ENCODE data around the gene SPTBN5. TPM values are rescaled to one million over a fixed set of nuclear protein-coding genes. Genes with fewer than 3 reads are reported as not detected.

SPTBN5 gene
- total RNA-seq, 1 experiment from 2014 or later: 0.96 TPM

DNA sequence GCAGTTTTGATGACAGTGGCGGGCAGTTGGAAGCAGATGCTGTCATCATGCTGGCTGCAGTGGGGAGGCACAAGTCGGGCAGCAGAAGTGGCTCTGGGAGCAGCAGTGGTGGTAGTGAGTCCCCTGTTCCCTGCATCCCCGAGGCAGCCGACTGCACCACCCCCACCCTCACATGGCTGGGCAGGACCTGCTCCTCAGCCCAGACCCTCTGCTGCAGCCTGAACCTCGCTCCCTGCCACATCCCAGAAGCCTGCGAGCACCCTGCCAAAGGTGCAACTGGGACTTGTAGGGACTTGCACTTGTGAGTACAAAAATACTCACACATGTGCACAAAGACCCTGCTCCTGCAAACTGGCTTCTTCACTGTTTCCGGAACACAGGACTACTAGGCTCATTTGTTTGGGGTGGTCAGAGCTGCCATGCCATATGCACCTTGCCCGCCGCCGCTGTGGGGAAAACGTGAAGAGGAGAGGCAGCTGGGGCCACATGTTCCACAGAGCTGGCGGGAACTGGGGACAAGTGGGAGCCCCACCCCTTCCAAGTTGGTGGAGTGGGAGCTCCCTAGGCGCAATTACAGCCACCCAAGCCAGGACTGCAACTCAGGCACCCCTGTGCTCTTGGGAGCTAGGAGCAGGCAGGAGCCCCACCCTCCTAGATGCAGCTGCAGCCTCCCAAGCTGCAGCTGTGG lies 63.8 kb downstream of the SPTBN5 start:
- H3K4me1 ChIP-seq (ENCODE audit: control insufficient read depth in 1 of 2, insufficient read depth in 2 of 2, low read length in 2 of 2): peaks cover 6 to 18% of the 10 kb centered on the region in 2 experiments; a peak in 3 of 4 replicates
- no peaks in the 10 kb centered on the region for H3K9me2 ChIP-seq (ENCODE audit: insufficient read depth)
- H4K20me1 ChIP-seq (ENCODE audit: insufficient read depth): no peaks in the 10 kb centered on the region
- no peaks in the 10 kb centered on the region for H3K27me3 ChIP-seq (ENCODE audit: insufficient read depth, low read length)
- BruUV-seq (replicated peaks): no TSS peak
- ChIA-PET POLR2A (no interaction called here), CTCF (no interaction called here), RAD21 (ENCODE audit: low non-redundant PET in 1 of 2, low total read pairs in 2 of 2, uncharacterized antibody in 2 of 2, unreplicated experiment in 2 of 2) (no interaction called here)
- no peak overlapping the region for H2AFZ ChIP-seq (ENCODE audit: low read depth, low read length, poor library complexity, severe bottlenecking)
- no peaks in the 10 kb centered on the region for H3K36me3 ChIP-seq (ENCODE audit: control insufficient read depth in 1 of 2, insufficient read depth in 2 of 2, low read length in 2 of 2)
- no peak overlapping the region for H3K4me3 ChIP-seq (replicated peaks in 1 of 2; ENCODE audit: low read depth in 1 of 2, low read length in 2 of 2)
- H3K79me2 ChIP-seq (ENCODE audit: insufficient read depth, low read length): no peaks in the 10 kb centered on the region
- H3K9me3 ChIP-seq (ENCODE audit: control insufficient read depth in 1 of 2, insufficient read depth in 1 of 2, low read depth in 1 of 2, low read length in 2 of 2): no peaks in the 10 kb centered on the region
- intact Hi-C loops (cut with micrococcal nuclease): loop anchor here (5.0 kb wide), 1 partner anchor 72 kb away; no protein-coding TSS in a partner anchor
- ATAC-seq (no peak), DNase-seq (ENCODE audit: low read depth, low spot score) (no peak)
- H3K9ac ChIP-seq (ENCODE audit: low read length): no peak overlapping the region
- TF ChIP-seq FOSL1 (IDR thresholded peaks at IDR 0.05; ENCODE audit: low read depth) (no peak), CEBPB (IDR thresholded peaks at IDR 0.05; ENCODE audit: low read depth) (no peak), SRF (IDR thresholded peaks at IDR 0.05; ENCODE audit: low read depth) (no peak), SP1 (IDR thresholded peaks at IDR 0.05; ENCODE audit: low read depth) (no peak), ZNF274 (IDR thresholded peaks at IDR 0.05; ENCODE audit: low read depth, low read length) (no peak), RAD21 (IDR thresholded peaks at IDR 0.05; ENCODE audit: low read depth) (no peak), JUND (IDR thresholded peaks at IDR 0.05) (no peak), CBX3 (IDR thresholded peaks at IDR 0.05; ENCODE audit: low read depth) (no peak), YY1 (IDR thresholded peaks at IDR 0.05; ENCODE audit: extremely low read depth, insufficient replicate concordance, low read depth, low read length) (no peak)
- TF ChIP-seq, protein P1, sequence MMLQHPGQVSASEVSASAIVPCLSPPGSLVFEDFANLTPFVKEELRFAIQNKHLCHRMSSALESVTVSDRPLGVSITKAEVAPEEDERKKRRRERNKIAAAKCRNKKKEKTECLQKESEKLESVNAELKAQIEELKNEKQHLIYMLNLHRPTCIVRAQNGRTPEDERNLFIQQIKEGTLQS (IDR thresholded peaks at IDR 0.05): no peak
- no peak overlapping the region for H3K27ac ChIP-seq (ENCODE audit: low read depth, low read length)
- H3K4me2 ChIP-seq (ENCODE audit: low read length): no peak overlapping the region

DNA sequence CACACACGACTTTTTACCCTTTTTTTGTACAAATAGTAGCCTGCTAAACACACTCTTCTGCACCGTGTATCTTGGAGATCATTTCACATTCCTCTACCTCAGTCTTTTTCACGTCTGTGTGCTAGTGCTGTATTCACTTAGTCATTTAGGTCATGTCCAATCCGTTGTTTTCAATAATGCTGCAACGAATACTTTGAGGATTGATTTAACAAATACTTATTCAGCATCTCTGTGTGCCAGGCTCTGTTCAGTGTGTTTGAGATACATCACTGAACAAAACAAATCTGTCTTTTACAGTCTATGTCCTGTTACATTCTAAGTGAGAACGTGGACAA lies 65.1 kb downstream of the SPTBN5 start:
- Histone ChIP-seq H3K4me3 (replicated peaks in 1 of 2; ENCODE audit: low read depth in 1 of 2, low read length in 2 of 2) (peak overlapping the region; percentile 90), H2AFZ (ENCODE audit: low read depth, low read length, poor library complexity, severe bottlenecking) (no peak overlapping the region), H3K9me3 (ENCODE audit: control insufficient read depth in 1 of 2, insufficient read depth in 1 of 2, low read depth in 1 of 2, low read length in 2 of 2) (no peaks in the 10 kb centered on the region), H3K36me3 (ENCODE audit: control insufficient read depth in 1 of 2, insufficient read depth in 2 of 2, low read length in 2 of 2) (no peaks in the 10 kb centered on the region; a peak in 1 of 4 replicates), H3K9ac (ENCODE audit: low read length) (peak overlapping the region; percentile 85), H3K4me1 (ENCODE audit: control insufficient read depth in 1 of 2, insufficient read depth in 2 of 2, low read length in 2 of 2) (peaks cover 6 to 18% of the 10 kb centered on the region in 2 experiments; a peak in 3 of 4 replicates), H3K27ac (ENCODE audit: low read depth, low read length) (no peak overlapping the region), H3K79me2 (ENCODE audit: insufficient read depth, low read length) (no peaks in the 10 kb centered on the region), H4K20me1 (ENCODE audit: insufficient read depth) (no peaks in the 10 kb centered on the region), H3K9me2 (ENCODE audit: insufficient read depth) (no peaks in the 10 kb centered on the region), H3K27me3 (ENCODE audit: insufficient read depth, low read length) (no peaks in the 10 kb centered on the region), H3K4me2 (ENCODE audit: low read length) (peak overlapping the region; percentile 98)
- ChIA-PET POLR2A (no interaction called here), CTCF (no interaction called here), RAD21 (ENCODE audit: low non-redundant PET in 1 of 2, low total read pairs in 2 of 2, uncharacterized antibody in 2 of 2, unreplicated experiment in 2 of 2) (no interaction called here)
- ATAC-seq: no peak
- TSS peak; percentile 68 for BruUV-seq (replicated peaks)
- DNase-seq (ENCODE audit: low read depth, low spot score): no peak
- intact Hi-C loops (cut with micrococcal nuclease): loop anchor here (5.0 kb wide), 1 partner anchor 74 kb away; no protein-coding TSS in a partner anchor
- TF ChIP-seq POLR2AphosphoS5 (IDR thresholded peaks at IDR 0.05; ENCODE audit: low read depth, low read length) (no peak), ZNF274 (IDR thresholded peaks at IDR 0.05; ENCODE audit: low read depth, low read length) (no peak), CEBPB (IDR thresholded peaks at IDR 0.05; ENCODE audit: low read depth) (no peak)

All from HCT116 (cell line).